Measurements from ENCODE around the gene LIPE.

The LIPE gene

GRCh38 chr19:42409477-42409876, 17.7 kb downstream of the LIPE start:
- DNase-seq = no peak

- no peak for DNase-seq
Measured at GRCh38 chr19:42407816-42408175, 19.4 kb downstream of the LIPE start.

GRCh38 chr19:42407085-42407815, 19.9 kb downstream of the LIPE start:
- DNase-seq = no peak

- DNase-seq = no peak
Measured at GRCh38 chr19:42406111-42406510, 21.1 kb downstream of the LIPE start.

- no peak for DNase-seq
Measured at GRCh38 chr19:42403586-42403985, 23.6 kb downstream of the LIPE start.

DNA sequence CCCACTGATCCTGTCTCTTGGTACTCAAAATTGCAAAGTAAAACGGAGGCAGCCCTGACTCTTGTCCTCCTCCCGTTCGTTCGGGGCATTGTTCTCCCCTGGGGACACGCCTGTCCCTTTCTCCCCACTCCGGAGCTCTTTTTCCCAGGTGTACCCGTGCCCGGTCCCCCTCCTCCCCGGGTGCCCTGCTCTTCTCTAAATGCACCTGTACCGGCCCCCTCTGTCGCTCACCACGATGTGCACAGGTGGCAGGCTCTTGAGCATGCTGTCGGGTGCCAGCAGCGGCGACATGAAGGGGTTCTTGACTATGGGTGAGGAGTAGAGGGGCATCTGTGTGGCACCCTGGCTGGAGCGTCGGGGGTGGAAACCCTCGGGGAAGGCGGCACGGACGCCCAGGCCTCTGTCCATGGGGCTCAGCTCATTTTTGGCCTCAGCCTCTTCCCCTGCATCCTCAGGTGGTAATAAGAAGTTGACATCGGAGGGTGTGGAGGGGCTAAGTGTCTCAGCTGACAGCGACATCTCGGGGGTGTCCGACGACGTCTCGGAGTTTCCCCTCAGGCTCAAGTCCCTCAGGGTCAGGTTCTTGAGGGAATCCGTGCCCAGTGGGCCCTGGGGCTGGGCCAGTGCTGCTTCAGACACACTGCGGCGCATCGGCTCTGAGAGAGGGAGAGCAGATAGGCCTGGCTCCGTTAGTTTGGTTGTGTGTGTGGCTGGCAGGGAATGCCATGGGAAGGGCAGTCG, 24.6 kb downstream of the LIPE start:
- DNase-seq = no peak

DNA sequence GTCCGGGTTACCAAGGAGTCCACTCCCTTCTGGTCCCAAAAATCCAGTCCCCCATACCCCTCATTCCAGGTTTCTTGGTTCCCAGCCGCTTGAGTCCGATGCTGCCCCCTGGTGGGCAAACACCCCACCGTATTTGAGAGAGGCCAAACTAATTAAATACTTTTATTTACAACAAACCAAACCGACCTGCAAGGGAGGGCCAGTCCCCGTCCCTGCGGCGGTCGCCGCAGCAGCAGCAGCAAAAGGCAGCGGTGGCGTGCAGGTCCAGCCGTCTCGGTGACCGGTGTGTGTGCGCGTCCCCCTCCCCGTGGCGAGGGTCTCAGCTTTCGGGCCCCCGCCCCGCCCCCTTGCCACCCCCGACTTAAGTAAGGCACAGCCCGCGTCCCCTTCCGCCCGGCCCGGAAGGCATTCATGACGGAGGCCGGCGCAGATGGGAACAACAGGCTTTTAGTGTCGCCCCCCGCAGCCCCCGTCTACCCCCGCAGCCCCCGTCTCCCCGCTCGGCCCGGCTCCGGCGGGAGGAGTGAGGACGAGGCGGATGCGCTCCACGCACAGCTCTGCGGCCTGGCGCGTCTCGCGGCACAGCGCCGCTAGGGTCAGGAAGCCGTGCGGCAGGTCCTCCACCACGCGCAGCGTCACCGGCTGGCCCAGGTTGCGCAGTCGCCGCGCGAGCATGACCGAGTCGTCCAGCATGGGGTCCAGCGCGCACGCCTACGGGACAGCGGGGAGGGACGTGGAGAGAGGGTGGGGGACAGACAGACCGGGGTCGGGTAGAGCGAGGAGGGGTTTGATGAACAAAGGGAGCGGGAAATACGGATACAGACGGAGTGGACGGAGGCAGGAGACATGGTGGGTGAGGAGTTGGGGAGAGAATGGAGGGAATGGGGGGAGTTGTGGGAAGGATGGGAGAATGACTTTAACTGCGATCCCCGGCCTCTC, 25.6 kb downstream of the LIPE start:
- no peak for DNase-seq

- no peak for DNase-seq
Measured at GRCh38 chr19:42400404-42400803, 26.8 kb downstream of the LIPE start.

DNA sequence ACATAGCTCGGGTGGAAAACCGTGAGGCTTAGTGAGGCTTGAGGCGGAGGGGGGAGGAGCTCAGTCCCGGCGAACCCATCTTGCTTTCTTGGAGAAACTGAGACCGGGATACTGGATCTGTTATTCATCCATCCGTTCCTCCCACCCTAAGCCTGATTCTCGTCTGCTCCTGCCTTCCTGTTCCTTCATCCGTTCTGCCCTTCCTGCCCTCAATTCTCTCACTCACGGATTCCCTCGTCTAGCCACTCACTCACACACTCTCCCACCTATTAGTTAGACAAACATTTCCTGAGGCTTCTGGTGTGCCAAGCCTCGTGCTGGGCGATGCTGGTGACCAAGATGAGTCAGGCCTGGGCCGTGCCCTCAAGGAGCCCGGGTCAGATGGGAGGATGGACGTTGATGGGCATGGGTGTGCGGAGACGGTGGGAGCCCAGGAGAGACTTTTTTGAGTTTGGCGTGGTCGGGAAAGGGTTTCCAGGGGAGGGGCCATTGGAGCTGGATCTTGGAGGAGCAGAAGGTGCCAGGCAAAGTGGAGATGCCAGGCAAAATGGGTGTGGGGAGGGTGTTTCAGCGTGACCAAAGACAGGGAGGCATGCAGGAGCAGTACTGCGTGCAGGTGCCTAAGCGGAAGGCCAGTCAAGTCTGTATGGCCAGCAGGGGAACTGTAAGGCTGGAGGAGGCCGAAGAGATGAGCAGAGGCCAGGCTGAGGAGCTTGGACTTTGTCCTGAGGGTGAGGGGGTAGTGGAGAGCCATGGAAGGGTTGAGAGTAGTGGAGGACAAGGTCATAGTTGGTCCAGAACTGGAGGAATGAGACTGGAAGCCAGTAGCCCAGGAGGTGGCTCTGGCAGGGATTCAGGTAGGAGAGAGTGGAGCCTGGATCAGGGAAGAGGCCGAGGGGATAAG, 29.7 kb downstream of the LIPE start:
- no peak for DNase-seq

DNA sequence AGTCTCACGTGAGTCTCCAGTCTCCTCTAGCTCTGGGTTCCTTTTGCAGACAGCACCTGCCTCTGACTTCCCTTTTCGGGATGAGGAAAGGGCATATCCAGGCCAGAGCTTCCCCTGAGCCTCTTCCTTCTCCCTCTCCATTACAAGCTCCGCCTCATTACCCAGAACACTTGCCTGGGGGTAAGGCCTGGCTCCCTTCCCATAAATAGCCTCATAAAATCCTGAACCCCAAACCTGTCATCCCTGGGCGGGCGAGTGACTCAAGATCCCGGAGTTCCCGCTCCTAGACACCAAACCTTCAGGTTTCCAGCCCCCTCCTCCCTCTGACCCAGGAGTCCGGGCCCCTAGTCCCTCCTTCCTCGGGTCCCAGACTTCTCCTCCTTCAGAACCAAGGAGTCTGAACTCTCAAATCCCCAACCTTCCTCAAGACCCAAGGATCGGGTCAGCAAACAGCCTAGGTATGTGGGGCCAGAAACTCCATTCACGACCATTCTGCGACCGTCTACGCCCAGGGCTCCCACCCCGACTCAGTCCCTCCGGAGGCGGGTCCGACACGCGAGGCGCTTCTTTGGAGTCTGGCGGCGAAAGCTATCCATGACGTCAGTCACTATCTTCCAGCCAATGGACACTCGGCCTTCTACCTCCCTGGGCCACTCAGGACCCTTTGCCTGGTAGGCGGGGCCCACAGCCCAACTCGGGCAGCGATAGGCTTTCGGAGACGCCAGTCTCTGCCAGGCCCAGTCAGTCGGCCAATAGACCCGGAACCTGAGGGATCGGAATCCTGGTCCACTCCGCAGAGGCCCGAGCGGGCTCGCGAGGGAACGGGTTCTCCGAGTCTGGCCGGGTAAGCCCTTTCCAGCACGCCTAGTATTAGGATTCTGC, 30.6 kb downstream of the LIPE start:
- peak; percentile 72 for DNase-seq

- no peak for DNase-seq
Measured at GRCh38 chr19:42394751-42395150, 32.4 kb downstream of the LIPE start.

DNA sequence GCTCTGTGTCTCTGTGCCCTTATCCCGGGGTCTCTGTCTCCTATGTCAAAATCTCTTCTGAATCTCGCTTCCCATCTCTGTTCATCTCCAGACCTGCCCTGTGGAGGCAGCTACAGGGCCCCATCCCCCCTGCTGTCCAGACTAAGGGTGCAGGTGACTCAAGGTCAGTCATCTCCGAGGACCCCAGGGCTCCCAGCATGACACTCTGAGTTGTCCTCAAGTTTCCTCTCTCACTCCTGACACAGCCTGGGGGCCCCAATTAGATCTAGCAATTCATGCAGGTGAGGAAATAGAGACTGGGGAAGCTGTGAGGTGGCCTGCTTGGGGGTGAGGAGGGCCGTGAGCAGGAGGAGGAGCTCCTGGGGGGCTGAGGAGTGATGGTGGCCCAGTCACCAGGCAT, 35.0 kb downstream of the LIPE start:
- DNase-seq = no peak

GRCh38 chr19:42389899-42390298, 37.3 kb downstream of the LIPE start, which contains the start of gene CNFN:
CNFN (minus strand) TSS chr19:42390297; CDS start chr19:42389037, 1,260 bp downstream.
- DNase-seq = no peak

DNA sequence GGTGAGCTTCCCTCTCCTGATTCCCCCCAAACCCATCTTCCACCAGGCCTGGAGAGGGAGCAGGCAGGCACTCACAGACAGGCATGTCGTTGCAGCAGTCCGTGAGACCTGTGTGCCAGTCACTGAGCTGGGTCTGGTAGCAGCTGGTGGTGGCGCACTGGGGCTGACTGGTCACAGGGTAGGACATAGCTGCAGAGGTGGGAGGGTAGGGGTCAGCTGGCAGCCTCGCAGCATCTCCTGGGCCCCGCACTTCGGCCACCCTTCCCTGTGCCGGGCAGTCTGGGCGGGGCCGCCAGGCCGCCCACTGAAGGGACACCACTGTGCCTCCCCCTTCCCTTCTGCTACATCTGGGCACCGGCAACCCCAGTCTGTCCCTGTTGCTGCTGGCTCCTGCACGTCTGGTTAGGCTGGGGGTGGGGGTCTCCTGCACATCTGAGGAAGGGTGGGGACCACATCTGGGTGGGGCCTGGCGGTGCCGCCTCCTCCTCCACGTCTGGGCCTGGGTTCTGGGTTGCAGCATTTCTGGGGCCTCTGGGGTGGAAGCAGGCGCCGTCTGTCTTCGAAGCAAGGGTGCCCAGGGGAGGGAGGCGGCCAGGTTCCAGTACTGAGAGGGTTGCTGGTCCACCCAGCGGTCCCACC, 38.2 kb downstream of the LIPE start:
- DNase-seq = no peak

DNA sequence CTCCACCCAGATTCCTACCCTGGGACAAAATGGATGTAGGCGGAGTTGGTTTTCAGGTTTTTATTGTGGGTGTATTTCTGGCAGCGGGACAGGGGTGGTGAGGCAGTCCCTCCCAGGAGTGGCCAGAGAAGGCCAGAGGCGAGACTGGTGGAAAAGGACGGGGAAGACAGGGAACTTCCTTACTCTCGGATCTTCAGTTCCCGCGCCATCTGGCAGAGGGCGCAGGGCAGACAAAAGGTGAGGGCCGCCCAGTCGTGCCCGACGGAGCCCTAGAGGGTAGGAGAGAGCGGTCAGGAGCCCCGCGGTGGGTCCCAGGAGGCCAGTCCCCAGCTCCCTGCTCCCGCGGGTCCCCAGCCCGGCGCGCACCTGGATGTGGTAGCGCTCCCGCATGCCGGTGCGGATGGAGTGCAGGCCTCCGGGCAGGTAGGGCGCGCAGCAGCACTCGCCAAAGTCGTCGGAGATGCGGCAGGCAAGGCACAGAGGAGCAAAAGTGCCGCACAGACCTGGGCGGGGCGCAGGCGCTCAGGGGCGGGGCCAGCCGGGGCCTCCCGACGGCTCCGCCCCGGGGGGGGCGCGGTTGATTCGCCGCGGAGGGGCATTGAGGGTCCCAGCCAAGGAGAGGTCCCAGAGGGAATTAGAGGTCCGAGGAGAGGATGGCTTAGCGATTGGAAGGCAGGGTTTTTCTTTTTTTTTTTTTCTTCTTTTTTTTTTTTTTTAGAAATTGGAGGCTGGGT, 40.0 kb downstream of the LIPE start:
- DNase-seq = peak; percentile 19

- no peak for DNase-seq
Measured at GRCh38 chr19:42380155-42380554, 47.0 kb downstream of the LIPE start.

DNA sequence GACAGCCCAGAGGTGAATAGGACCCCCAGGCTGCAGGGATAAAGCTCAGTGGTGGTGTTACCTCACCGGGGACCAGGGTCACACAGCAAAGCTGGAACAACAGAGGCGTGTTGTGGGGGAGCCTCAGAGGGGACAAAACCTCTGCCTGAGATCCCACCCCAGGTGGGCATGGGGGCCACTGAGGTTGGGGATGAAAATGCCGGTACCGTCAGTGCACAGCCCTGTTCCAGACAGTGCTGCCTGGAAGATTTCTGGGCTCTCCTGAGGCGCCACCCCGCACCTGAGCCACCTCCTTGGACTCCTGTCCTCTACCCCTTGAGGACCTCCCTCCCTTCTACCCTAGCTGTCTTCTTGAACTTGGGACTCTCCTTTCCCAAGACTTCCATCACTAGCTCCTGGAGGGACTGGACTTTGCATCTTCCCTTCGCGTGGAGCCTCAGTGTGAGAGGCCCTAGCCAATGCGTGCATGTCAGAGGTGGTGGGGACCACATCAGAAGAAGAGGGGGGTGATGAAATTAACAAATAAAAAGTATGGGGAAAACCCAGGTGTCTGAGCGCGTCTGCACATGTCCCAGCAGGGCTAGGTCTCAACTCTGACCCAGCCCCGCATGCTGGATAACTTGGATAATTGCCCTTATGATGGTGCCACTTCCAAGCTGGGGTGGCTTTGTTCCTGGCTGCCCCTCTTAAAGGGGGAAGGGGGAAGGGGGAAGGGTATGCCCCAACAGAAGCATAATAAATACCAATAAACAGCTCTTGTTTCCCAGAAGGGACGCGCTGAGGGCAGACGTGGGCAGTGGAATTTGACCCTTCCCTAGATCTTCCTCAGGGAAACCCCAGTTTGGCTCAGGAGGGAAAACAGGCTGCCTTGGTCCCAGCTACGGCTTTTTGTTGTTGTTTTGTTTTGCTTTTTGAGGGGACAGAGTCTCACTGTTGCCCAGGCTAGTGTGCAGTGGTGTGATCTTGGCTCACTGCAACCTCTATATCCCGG, 48.7 kb downstream of the LIPE start:
- no peak for DNase-seq

DNA sequence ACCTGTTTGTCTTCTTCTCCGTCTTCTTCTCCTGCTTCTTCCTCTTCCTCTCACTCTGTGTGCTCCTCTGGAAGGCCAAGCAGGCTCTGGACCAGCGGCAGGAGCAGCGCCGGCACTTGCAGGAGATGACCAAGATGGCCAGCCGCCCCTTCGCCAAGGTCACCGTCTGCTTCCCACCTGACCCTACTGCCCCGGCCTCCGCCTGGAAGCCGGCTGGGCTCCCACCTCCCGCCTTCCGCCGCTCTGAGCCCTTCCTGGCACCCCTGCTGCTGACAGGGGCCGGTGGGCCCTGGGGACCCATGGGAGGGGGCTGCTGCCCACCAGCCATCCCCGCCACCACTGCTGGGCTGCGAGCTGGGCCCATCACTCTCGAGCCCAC, 51.0 kb downstream of the LIPE start:
- DNase-seq = no peak

Data from NCI-H1417 treated with DMSO at 0.1 percent for 48 hours (cell line).